Neutrophil (primary cell): ENCODE data around the gene BICD1.
"Not testable (repeated sequence)": the region's sequence is repeated elsewhere in the genome, so short reads cannot be mapped to it uniquely, and the experiment has no call there.

ENCODE experiments used
- H3K27ac ChIP-seq: fragments of 200-600 bp; sonication (generic); 2 replicates; pipeline ENCODE4 v1.5.1; 2016; ENCODE audit warnings: mild to moderate bottlenecking, moderate library complexity
- H3K27me3 ChIP-seq: fragments of 200-600 bp; sonication (generic); 2 replicates; pipeline ENCODE4 v1.6.0; 2016; ENCODE audit warnings: mild to moderate bottlenecking
- H3K36me3 ChIP-seq: fragments of 200-600 bp; sonication (generic); 2 replicates; pipeline ENCODE4 v1.5.1; 2017
- H3K4me1 ChIP-seq, 2 experiments: fragments of 200-600 bp in 1 of 2; sonication (generic) in 1 of 2; 1 replicate in 1 of 2; 2 replicates in 1 of 2; pipeline versions ENCODE4 v1.5.1 to v1.6.1; 2013 to 2016; ENCODE audit warnings: low read depth in 1 of 2, low read length in 1 of 2, mild to moderate bottlenecking in 1 of 2, moderate library complexity in 1 of 2; ENCODE audit not compliant: control insufficient read depth in 1 of 2, insufficient read depth in 1 of 2
- H3K4me3 ChIP-seq, 2 experiments: fragments of 200-600 bp in 1 of 2; sonication (generic) in 1 of 2; 1 replicate in 1 of 2; 2 replicates in 1 of 2; pipeline ENCODE4 v1.5.1; 2013 to 2016; ENCODE audit warnings: low read depth in 1 of 2, low read length in 1 of 2, mild to moderate bottlenecking in 1 of 2, moderate library complexity in 1 of 2
- H3K9me3 ChIP-seq: fragments of 200-600 bp; sonication (generic); 2 replicates; pipeline ENCODE4 v1.5.1; 2016
- TF ChIP-seq, protein P1 (sequence below): fragments of 200-600 bp; sonication (generic); IDR thresholded peaks from 2 replicates; pipeline ENCODE4 v1.5.1; 2016; ENCODE audit warnings: antibody characterized with exemption

Gene BICD1

DNA sequence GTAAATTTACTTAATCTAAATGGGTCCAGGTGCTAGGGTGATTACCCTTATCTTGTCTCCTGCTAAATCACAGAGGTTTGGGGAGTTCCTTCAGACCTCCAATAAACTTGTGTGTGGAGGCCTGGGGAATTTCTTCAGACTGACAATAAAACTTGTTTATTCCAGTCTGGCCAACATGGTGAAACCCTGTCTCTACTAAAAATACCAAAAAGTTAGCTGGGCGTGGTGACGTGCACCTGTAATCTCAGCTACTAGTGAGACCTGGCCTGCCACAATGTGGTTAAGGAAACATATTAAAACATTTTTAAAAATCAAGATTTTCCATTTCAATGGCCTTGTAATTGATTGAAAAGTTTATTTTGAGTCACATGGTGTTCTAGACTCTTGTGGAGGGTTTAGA, 165.8 kb downstream of the BICD1 start:
- Histone ChIP-seq H3K27me3 (no peaks in the 10 kb centered on the region), H3K9me3 (no peaks in the 10 kb centered on the region), H3K4me1 (peaks cover 0 to 4% of the 10 kb centered on the region in 2 experiments), H3K36me3 (no peaks in the 10 kb centered on the region), H3K4me3 (no peak overlapping the region), H3K27ac (no peak overlapping the region)
- TF ChIP-seq, protein P1, sequence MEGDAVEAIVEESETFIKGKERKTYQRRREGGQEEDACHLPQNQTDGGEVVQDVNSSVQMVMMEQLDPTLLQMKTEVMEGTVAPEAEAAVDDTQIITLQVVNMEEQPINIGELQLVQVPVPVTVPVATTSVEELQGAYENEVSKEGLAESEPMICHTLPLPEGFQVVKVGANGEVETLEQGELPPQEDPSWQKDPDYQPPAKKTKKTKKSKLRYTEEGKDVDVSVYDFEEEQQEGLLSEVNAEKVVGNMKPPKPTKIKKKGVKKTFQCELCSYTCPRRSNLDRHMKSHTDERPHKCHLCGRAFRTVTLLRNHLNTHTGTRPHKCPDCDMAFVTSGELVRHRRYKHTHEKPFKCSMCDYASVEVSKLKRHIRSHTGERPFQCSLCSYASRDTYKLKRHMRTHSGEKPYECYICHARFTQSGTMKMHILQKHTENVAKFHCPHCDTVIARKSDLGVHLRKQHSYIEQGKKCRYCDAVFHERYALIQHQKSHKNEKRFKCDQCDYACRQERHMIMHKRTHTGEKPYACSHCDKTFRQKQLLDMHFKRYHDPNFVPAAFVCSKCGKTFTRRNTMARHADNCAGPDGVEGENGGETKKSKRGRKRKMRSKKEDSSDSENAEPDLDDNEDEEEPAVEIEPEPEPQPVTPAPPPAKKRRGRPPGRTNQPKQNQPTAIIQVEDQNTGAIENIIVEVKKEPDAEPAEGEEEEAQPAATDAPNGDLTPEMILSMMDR, result no peak

DNA sequence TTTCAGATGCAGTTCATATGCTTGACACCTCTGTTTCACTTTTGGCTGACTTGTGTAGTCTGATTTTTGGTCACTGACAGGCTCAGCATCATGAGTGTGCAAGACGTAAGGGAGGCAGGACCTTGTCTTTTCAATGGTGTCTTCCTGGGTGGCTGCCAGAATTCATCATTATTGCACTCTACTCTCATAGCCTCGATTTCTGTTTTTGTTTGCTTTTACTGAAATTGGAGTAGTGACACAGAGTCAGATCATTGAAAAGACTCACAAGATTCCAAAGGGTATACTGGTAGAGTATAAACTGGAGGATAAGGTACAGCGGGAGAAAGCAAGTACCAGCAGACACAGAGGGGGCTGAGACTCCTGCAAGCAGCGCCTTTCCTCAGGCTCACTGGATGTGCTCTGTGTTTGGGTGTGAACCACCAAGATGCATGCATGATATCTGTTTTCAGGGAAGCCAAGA, 166.4 kb downstream of the BICD1 start:
- H3K9me3 ChIP-seq, result no peaks in the 10 kb centered on the region
- no peak overlapping the region for H3K27ac ChIP-seq
- H3K4me1 ChIP-seq, result peaks cover 0 to 4% of the 10 kb centered on the region in 2 experiments
- TF ChIP-seq, protein P1, result no peak
- H3K4me3 ChIP-seq, result no peak overlapping the region
- no peaks in the 10 kb centered on the region for H3K36me3 ChIP-seq
- no peaks in the 10 kb centered on the region for H3K27me3 ChIP-seq

DNA sequence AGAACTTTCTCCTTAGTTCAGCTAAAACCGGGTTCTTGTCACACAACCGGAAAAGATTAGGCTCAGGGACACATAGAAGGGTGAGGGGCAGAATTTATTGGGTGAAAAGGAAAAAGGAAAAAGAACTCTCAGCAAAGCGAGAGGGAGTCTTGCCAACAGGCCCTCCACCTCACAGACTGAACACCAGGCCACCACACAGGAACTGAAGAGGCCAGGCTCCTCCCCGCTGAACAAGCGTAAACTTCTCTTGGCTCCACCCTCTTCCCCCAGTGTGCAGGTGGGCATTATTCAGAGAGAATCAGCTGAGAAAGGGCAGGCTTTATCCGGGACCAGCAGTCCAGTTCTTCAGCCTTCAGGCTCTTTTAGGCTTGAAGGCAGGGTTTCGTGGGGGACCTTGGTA, 167.1 kb downstream of the BICD1 start:
- Histone ChIP-seq H3K27me3 (no peaks in the 10 kb centered on the region), H3K36me3 (no peaks in the 10 kb centered on the region), H3K9me3 (no peaks in the 10 kb centered on the region), H3K4me3 (no peak overlapping the region), H3K27ac (no peak overlapping the region), H3K4me1 (peaks cover 0 to 4% of the 10 kb centered on the region in 2 experiments)
- TF ChIP-seq, protein P1, result no peak

DNA sequence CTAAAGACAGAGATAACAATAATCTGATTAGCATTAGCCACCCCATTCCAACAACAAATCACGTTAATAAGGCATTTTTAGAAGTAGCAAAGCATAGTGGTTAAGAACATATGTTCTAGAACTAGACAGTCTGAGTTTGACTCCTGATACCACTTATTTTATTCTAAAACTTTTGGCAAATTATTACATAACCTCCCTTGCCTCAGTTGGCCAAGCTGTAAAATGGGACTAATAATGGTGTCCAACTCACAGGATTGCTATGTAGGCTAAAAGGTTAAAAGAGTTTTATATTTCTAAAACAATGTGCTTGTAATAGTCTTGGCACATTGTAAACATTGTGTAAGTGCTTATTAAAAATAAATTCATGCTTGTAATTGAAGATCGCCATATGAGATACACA, 168.0 kb downstream of the BICD1 start:
- Histone ChIP-seq H3K4me1 (peaks cover 0 to 4% of the 10 kb centered on the region in 2 experiments), H3K27ac (no peak overlapping the region), H3K27me3 (no peaks in the 10 kb centered on the region), H3K4me3 (no peak overlapping the region), H3K9me3 (no peaks in the 10 kb centered on the region), H3K36me3 (no peaks in the 10 kb centered on the region)
- TF ChIP-seq, protein P1, result no peak

DNA sequence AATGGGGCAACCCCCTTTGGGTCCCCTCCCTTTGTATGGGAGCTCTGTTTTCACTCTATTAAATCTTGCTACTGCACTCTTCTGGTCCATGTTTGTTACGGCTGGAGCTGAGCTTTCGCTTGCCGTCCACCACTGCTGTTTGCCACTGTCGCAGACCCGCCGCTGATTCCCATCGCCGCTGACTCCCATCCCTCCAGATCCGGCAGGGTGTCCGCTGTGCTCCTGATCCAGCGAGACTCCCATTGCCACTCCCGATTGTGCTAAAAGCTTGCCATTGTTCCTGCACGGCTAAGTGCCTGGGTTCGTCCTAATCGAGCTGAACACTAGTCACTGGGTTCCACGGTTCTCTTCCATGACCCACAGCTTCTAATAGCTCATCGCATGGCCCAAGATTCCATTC, 168.9 kb downstream of the BICD1 start:
- not testable (repeated sequence) for H3K9me3 ChIP-seq, H3K4me3 ChIP-seq, H3K4me1 ChIP-seq, H3K27me3 ChIP-seq, H3K36me3 ChIP-seq, H3K27ac ChIP-seq

DNA sequence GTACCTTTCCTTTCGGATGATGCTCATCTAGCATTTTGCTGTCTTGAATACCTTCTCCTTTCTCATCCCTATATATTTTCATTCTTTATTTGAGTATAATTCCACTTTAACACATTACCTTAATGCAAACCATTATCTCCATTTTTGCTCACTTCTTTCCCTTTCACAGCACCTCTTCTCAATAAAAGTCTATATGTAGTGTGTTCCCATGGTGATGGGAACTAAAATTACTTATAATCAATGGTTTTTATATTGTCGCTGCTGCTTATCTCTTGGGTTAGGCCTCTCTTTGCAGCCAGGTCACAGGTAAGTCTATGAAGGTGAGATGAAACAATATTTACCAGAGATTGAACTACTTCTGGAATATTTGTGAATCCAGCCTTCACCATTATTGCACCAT, 171.1 kb downstream of the BICD1 start:
- no peaks in the 10 kb centered on the region for H3K27me3 ChIP-seq
- no peak overlapping the region for H3K4me3 ChIP-seq
- no peaks in the 10 kb centered on the region for H3K36me3 ChIP-seq
- TF ChIP-seq, protein P1, result no peak
- H3K27ac ChIP-seq, result no peak overlapping the region
- peaks cover 0 to 4% of the 10 kb centered on the region in 2 experiments for H3K4me1 ChIP-seq
- H3K9me3 ChIP-seq, result no peaks in the 10 kb centered on the region
